ENCODE measurements around the gene NAALADL2. TPM values are rescaled to one million over a fixed set of nuclear protein-coding genes. Genes with fewer than 3 reads are reported as not detected.

The NAALADL2 gene
- total RNA-seq, 2 experiments from 2014 or later = not detected

GRCh38 chr3:174859756-174860155 is 622 bp downstream of the NAALADL2 start:
- Mint-ChIP-seq H3K4me3 (no peak overlapping the region), H3K27ac (no peak overlapping the region), H3K4me1 (ENCODE audit: low read depth) (no peaks in the 10 kb centered on the region), H3K36me3 (ENCODE audit: low read depth) (no peaks in the 10 kb centered on the region), H3K27me3 (ENCODE audit: low read depth) (no peaks in the 10 kb centered on the region), H3K9me3 (peaks cover 3% of the 10 kb centered on the region)
- DNase-seq = no peak
- intact Hi-C loops (cut with micrococcal nuclease) = no loop called here
- CTCF ChIA-PET = no interaction called here

GRCh38 chr3:174862101-174862500 is 3.0 kb downstream of the NAALADL2 start:
- Mint-ChIP-seq H3K27ac (no peak overlapping the region), H3K27me3 (ENCODE audit: low read depth) (no peaks in the 10 kb centered on the region), H3K4me3 (no peak overlapping the region), H3K9me3 (no peaks in the 10 kb centered on the region), H3K36me3 (ENCODE audit: low read depth) (no peaks in the 10 kb centered on the region), H3K4me1 (ENCODE audit: low read depth) (no peaks in the 10 kb centered on the region)
- DNase-seq = no peak
- intact Hi-C loops (cut with micrococcal nuclease) = no loop called here
- CTCF ChIA-PET = no interaction called here

- Mint-ChIP-seq H3K27me3 (ENCODE audit: low read depth) (no peaks in the 10 kb centered on the region), H3K4me3 (no peak overlapping the region), H3K9me3 (no peaks in the 10 kb centered on the region), H3K36me3 (ENCODE audit: low read depth) (no peaks in the 10 kb centered on the region), H3K4me1 (ENCODE audit: low read depth) (no peaks in the 10 kb centered on the region), H3K27ac (no peak overlapping the region)
- CTCF ChIA-PET = no interaction called here
- intact Hi-C loops (cut with micrococcal nuclease) = no loop called here
- DNase-seq = no peak
Observed at GRCh38 chr3:174862666-174863065, 3.5 kb downstream of the NAALADL2 start.

- no peak for DNase-seq
- no peaks in the 10 kb centered on the region for H3K9me3 Mint-ChIP-seq
- no peaks in the 10 kb centered on the region for H3K4me1 Mint-ChIP-seq (ENCODE audit: low read depth)
- H3K27me3 Mint-ChIP-seq (ENCODE audit: low read depth) = no peaks in the 10 kb centered on the region
- H3K27ac Mint-ChIP-seq = no peak overlapping the region
- CTCF ChIA-PET = no interaction called here
- intact Hi-C loops (cut with micrococcal nuclease) = no loop called here
- no peak overlapping the region for H3K4me3 Mint-ChIP-seq
- no peaks in the 10 kb centered on the region for H3K36me3 Mint-ChIP-seq (ENCODE audit: low read depth)
Observed at GRCh38 chr3:174863488-174863887, 4.4 kb downstream of the NAALADL2 start.

GRCh38 chr3:174869448-174869847 is 10.3 kb downstream of the NAALADL2 start:
- CTCF ChIA-PET = no interaction called here
- no peak for DNase-seq
- Mint-ChIP-seq H3K9me3 (no peaks in the 10 kb centered on the region), H3K27ac (no peak overlapping the region), H3K4me1 (ENCODE audit: low read depth) (no peaks in the 10 kb centered on the region), H3K4me3 (no peak overlapping the region), H3K36me3 (ENCODE audit: low read depth) (no peaks in the 10 kb centered on the region), H3K27me3 (ENCODE audit: low read depth) (no peaks in the 10 kb centered on the region)
- intact Hi-C loops (cut with micrococcal nuclease) = no loop called here

GRCh38 chr3:174873832-174874657 is 14.9 kb downstream of the NAALADL2 start:
- Mint-ChIP-seq H3K4me1 (ENCODE audit: low read depth) (no peaks in the 10 kb centered on the region), H3K27me3 (ENCODE audit: low read depth) (no peaks in the 10 kb centered on the region), H3K27ac (no peak overlapping the region), H3K4me3 (no peak overlapping the region), H3K9me3 (no peaks in the 10 kb centered on the region), H3K36me3 (ENCODE audit: low read depth) (no peaks in the 10 kb centered on the region)
- CTCF ChIA-PET = no interaction called here
- intact Hi-C loops (cut with micrococcal nuclease) = no loop called here
- DNase-seq = no peak

GRCh38 chr3:174882789-174883188 is 23.7 kb downstream of the NAALADL2 start:
- intact Hi-C loops (cut with micrococcal nuclease) = no loop called here
- H3K4me1 Mint-ChIP-seq (ENCODE audit: low read depth) = no peaks in the 10 kb centered on the region
- CTCF ChIA-PET = no interaction called here
- DNase-seq = no peak
- H3K9me3 Mint-ChIP-seq = peaks cover 8% of the 10 kb centered on the region
- no peaks in the 10 kb centered on the region for H3K27me3 Mint-ChIP-seq (ENCODE audit: low read depth)
- no peak overlapping the region for H3K27ac Mint-ChIP-seq
- H3K36me3 Mint-ChIP-seq (ENCODE audit: low read depth) = no peaks in the 10 kb centered on the region
- H3K4me3 Mint-ChIP-seq = no peak overlapping the region

- intact Hi-C loops (cut with micrococcal nuclease) = no loop called here
- H3K4me3 Mint-ChIP-seq = no peak overlapping the region
- no peaks in the 10 kb centered on the region for H3K36me3 Mint-ChIP-seq (ENCODE audit: low read depth)
- H3K9me3 Mint-ChIP-seq = peaks cover 8% of the 10 kb centered on the region
- CTCF ChIA-PET = no interaction called here
- H3K27me3 Mint-ChIP-seq (ENCODE audit: low read depth) = no peaks in the 10 kb centered on the region
- DNase-seq = no peak
- H3K4me1 Mint-ChIP-seq (ENCODE audit: low read depth) = no peaks in the 10 kb centered on the region
- no peak overlapping the region for H3K27ac Mint-ChIP-seq
Observed at GRCh38 chr3:174883881-174884675, 24.9 kb downstream of the NAALADL2 start.

GRCh38 chr3:174884776-174885568 is 25.8 kb downstream of the NAALADL2 start:
- CTCF ChIA-PET = no interaction called here
- no peak for DNase-seq
- no peak overlapping the region for H3K27ac Mint-ChIP-seq
- H3K4me3 Mint-ChIP-seq = no peak overlapping the region
- H3K27me3 Mint-ChIP-seq (ENCODE audit: low read depth) = no peaks in the 10 kb centered on the region
- no peaks in the 10 kb centered on the region for H3K4me1 Mint-ChIP-seq (ENCODE audit: low read depth)
- H3K9me3 Mint-ChIP-seq = peaks cover 8% of the 10 kb centered on the region
- intact Hi-C loops (cut with micrococcal nuclease) = no loop called here
- no peaks in the 10 kb centered on the region for H3K36me3 Mint-ChIP-seq (ENCODE audit: low read depth)

- Mint-ChIP-seq H3K4me1 (ENCODE audit: low read depth) (no peaks in the 10 kb centered on the region), H3K36me3 (ENCODE audit: low read depth) (no peaks in the 10 kb centered on the region), H3K9me3 (peaks cover 5% of the 10 kb centered on the region), H3K27me3 (ENCODE audit: low read depth) (no peaks in the 10 kb centered on the region), H3K4me3 (no peak overlapping the region), H3K27ac (no peak overlapping the region)
- no peak for DNase-seq
- intact Hi-C loops (cut with micrococcal nuclease) = no loop called here
- CTCF ChIA-PET = no interaction called here
Observed at GRCh38 chr3:174891524-174892203, 32.5 kb downstream of the NAALADL2 start.

- Mint-ChIP-seq H3K4me3 (no peak overlapping the region), H3K36me3 (ENCODE audit: low read depth) (no peaks in the 10 kb centered on the region), H3K27ac (no peak overlapping the region), H3K27me3 (ENCODE audit: low read depth) (no peaks in the 10 kb centered on the region), H3K4me1 (ENCODE audit: low read depth) (no peaks in the 10 kb centered on the region), H3K9me3 (peaks cover 2% of the 10 kb centered on the region)
- intact Hi-C loops (cut with micrococcal nuclease) = no loop called here
- no peak for DNase-seq
- CTCF ChIA-PET = no interaction called here
Observed at GRCh38 chr3:174907027-174907426, 47.9 kb downstream of the NAALADL2 start.

All from activated naive CD4-positive, alpha-beta T cell treated with anti-CD3 and anti-CD28 coated beads for 36 hours (primary cell).